ENCODE results near the gene NEU4. TPM values are rescaled to one million over a fixed set of nuclear protein-coding genes. Genes with fewer than 3 reads are reported as not detected.

NEU4 gene
- total RNA-seq, 4 donors from 2014 or later, result 0.78 to 5.7 (median 1.1) TPM; not detected in 1

DNA sequence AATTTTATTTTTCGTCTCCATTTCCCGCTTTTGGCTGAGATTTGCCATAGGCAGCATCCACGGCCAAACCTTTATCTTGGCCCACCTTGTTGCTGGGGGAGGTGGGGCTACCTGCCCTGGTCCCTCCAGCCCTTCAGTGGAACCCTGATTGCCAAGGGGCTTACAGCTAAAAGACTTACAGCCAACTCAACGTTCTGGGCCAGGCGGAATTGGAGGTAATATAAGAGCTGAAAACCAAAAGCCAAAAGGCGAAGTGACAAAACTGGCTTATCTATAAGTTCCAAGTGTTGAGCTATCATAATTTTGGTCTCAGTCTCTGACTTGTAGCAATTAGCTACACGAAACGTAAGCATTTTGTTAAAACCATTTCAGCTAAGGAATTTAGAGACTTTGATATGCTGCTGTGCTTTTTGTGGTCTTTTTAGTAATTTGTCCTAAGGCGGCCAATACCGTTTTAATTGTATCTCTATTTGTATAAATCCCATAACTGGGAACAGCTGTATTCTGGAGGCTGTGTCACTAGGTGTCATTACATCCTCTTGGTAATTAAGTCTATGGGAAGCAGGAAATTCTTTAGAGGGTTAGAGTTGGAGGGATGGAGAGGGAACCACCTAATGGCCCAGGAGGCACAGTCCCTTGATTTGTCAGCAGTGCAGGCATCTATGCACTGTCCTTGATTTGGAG is 25.7 kb downstream of the NEU4 start:
- Histone ChIP-seq H3K36me3 (no peaks in the 10 kb centered on the region), H3K27me3 (no peaks in the 10 kb centered on the region), H3K4me1 (peaks cover 0 to 8% of the 10 kb centered on the region in 2 donors), H3K4me3 (replicated peaks in 1 of 3) (no peak overlapping the region), H3K9me3 (no peaks in the 10 kb centered on the region), H3K27ac (no peak overlapping the region)
- TF ChIP-seq POLR2A (IDR thresholded peaks at IDR 0.05), result no peak
- no peak for DNase-seq
- intact Hi-C loops (cut with DNase I), result no loop called here
- WGBS, 2 donors, result 93 to 94% methylated on average over 10 of the region's 10 CpGs

DNA sequence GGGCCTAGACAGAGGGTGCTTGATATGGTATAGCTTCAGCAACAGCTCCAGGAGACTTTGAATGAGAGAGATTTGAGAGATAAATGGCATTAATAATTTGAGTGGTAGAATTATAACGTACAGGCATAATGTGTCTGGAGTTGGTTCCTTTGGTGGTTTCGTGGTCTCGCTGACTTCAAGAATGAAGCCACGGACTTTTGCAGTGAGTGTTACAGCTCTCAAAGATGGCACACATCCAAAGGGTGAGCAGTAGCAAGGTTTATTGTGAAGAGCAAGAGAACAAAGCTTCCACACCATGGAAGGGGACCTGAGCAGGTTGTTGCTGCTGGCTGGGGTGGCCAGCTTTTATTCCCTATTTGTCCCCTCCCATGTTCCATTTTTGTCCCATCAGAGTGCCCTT is 26.6 kb downstream of the NEU4 start:
- whole genome bisulfite sequencing, 2 donors, result 63 to 65% methylated on average over 4 of the region's 4 CpGs
- H3K27ac ChIP-seq, result no peak overlapping the region
- DNase-seq, result no peak
- H3K9me3 ChIP-seq, result no peaks in the 10 kb centered on the region
- intact Hi-C loops (cut with DNase I), result no loop called here
- TF ChIP-seq POLR2A (IDR thresholded peaks at IDR 0.05), result no peak
- TF ChIP-seq, protein P1, sequence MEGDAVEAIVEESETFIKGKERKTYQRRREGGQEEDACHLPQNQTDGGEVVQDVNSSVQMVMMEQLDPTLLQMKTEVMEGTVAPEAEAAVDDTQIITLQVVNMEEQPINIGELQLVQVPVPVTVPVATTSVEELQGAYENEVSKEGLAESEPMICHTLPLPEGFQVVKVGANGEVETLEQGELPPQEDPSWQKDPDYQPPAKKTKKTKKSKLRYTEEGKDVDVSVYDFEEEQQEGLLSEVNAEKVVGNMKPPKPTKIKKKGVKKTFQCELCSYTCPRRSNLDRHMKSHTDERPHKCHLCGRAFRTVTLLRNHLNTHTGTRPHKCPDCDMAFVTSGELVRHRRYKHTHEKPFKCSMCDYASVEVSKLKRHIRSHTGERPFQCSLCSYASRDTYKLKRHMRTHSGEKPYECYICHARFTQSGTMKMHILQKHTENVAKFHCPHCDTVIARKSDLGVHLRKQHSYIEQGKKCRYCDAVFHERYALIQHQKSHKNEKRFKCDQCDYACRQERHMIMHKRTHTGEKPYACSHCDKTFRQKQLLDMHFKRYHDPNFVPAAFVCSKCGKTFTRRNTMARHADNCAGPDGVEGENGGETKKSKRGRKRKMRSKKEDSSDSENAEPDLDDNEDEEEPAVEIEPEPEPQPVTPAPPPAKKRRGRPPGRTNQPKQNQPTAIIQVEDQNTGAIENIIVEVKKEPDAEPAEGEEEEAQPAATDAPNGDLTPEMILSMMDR (IDR thresholded peaks at IDR 0.05), result no peak
- H3K36me3 ChIP-seq, result no peaks in the 10 kb centered on the region
- no peak overlapping the region for H3K4me3 ChIP-seq (replicated peaks in 1 of 3)
- no peaks in the 10 kb centered on the region for H3K27me3 ChIP-seq
- H3K4me1 ChIP-seq, result peaks cover 0 to 8% of the 10 kb centered on the region in 2 donors

DNA sequence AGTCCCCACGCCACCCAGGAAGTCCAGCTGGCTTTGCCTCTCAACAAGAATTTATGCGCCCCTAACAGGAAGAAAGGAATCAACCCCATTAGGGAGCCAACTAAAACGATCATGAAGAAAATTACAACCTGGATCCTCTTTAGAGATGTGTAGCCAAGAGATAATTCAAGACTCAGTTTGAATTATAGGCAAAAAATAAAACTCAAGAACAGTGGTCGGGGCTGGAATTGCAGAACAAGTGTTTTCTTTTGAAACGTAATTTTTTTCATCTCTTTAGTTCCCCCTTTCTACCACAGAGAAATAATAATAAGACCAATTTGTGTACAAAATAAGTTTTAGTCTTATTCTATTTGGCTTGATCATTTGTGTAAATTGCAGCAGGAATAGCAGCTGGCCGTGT is 27.3 kb downstream of the NEU4 start:
- DNase-seq, result no peak
- H3K9me3 ChIP-seq, result no peaks in the 10 kb centered on the region
- no peaks in the 10 kb centered on the region for H3K36me3 ChIP-seq
- TF ChIP-seq, protein P1 (IDR thresholded peaks at IDR 0.05), result no peak
- no peak for TF ChIP-seq POLR2A (IDR thresholded peaks at IDR 0.05)
- no peak overlapping the region for H3K27ac ChIP-seq
- no peaks in the 10 kb centered on the region for H3K27me3 ChIP-seq
- H3K4me3 ChIP-seq (replicated peaks in 1 of 3), result no peak overlapping the region
- peaks cover 0 to 8% of the 10 kb centered on the region in 2 donors for H3K4me1 ChIP-seq
- intact Hi-C loops (cut with DNase I), result no loop called here
- WGBS, 2 donors, result 53 to 58% methylated on average over 6 of the region's 6 CpGs

DNA sequence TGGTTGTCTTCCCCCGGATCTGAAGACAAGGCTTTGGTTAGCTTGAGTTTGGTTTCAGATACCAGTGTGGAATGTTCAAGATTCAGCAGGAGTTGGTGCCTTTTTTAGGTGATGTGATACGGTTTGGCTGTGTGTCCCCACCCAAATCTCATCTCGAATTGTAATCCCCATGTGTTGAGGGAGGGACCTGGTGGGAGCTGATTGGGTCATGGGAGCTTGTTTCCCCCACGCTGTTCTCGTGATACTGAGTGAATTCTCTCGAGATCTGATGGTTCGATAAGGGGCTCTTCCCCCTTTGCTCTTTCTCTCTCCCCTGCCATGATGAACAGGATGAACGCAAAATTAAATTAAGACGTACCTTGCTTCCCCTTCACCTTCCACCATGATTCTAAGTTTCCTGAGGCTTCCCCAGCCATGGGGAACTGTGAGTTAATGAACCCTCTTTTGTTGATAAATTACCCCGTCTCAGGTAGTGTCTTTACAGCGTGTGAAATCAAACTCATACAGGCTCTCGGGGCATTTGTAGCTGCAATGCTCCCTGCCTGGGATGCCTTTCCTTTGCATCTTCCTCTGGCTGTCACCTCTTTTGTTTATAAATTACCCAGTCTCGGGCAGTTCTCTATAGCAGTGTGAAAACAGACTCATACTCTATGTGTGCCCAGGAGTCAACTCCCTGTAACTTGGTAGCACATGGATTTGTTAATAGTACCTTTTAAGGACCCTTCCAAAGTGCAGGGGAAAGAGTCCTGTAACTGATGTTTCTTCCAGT is 28.4 kb downstream of the NEU4 start:
- intact Hi-C loops (cut with DNase I), result no loop called here
- peaks cover 0 to 8% of the 10 kb centered on the region in 2 donors for H3K4me1 ChIP-seq
- no peak overlapping the region for H3K4me3 ChIP-seq (replicated peaks in 1 of 3)
- TF ChIP-seq, protein P1 (IDR thresholded peaks at IDR 0.05), result no peak
- no peak for TF ChIP-seq POLR2A (IDR thresholded peaks at IDR 0.05)
- H3K27me3 ChIP-seq, result no peaks in the 10 kb centered on the region
- 65 to 68% methylated on average over 13 of the region's 13 CpGs for WGBS, 2 donors
- no peak for DNase-seq
- H3K9me3 ChIP-seq, result no peaks in the 10 kb centered on the region
- H3K27ac ChIP-seq, result no peak overlapping the region
- no peaks in the 10 kb centered on the region for H3K36me3 ChIP-seq

DNA sequence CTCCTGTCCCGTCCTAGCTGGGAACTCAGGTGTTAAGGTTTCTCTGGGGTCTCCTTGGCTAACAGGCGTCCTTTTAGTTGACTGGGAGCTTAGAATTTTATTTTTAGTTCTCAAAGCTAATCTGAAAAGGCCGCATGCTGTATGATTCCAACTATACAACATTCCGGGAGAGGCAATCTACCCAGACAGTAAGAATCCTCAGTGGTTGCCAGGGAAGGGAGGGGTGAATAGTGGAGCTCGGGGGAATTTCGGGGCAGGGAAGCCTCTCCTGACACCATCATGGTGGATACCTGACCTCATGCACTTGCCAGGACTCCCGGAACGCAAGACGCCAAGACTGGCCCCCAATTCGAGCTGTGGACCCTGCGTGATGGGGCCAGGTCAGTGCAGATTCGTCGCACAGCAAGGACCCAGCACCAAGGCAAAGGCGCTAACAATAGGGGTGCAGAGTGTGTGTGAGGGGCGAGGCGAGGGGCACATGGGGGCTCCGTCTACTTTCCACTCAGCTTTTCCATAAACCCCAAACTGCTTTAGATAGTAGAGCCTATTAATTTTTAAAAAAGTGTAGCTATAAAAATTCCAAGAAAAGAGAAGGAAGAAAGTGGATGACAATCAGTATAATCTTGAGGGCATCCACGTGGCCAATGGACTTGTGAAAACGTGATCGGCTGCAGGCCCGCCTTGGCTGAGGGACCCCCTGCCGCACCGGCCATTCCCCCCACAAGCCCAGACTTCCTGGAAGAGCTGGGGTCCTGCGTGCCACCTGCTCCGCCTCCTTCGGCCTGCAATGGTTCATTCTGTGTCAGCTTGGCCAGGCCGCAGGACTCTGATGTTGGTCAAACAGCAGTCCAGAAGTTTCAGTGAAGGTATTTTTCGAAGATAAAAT is 32.4 kb downstream of the NEU4 start:
- Histone ChIP-seq H3K36me3 (no peaks in the 10 kb centered on the region), H3K27ac (no peak overlapping the region), H3K27me3 (no peaks in the 10 kb centered on the region), H3K4me1 (peaks cover 7% of the 10 kb centered on the region in 2 donors), H3K4me3 (replicated peaks in 1 of 3) (no peak overlapping the region), H3K9me3 (no peaks in the 10 kb centered on the region)
- TF ChIP-seq POLR2A (IDR thresholded peaks at IDR 0.05), result no peak
- TF ChIP-seq, protein P1 (IDR thresholded peaks at IDR 0.05), result no peak
- 85 to 89% methylated on average over 28 of the region's 28 CpGs for WGBS, 2 donors
- intact Hi-C loops (cut with DNase I), result no loop called here
- no peak for DNase-seq

Measured in thyroid gland (tissue), 4 donors.